GM21526 (cell line): ENCODE measurements around the gene GPR15LG.
"Not testable (repeated sequence)": the region's sequence is repeated elsewhere in the genome, so short reads cannot be mapped to it uniquely, and the experiment has no call there.

ENCODE experiments used
- ATAC-seq: cut with Tn5 transposase; IDR thresholded peaks from one replicate; pipeline ENCODE4 v1.9.1; 2021; ENCODE audit warnings: moderate library complexity; ENCODE audit not compliant: unreplicated experiment, low FRiP score

GPR15LG gene

DNA sequence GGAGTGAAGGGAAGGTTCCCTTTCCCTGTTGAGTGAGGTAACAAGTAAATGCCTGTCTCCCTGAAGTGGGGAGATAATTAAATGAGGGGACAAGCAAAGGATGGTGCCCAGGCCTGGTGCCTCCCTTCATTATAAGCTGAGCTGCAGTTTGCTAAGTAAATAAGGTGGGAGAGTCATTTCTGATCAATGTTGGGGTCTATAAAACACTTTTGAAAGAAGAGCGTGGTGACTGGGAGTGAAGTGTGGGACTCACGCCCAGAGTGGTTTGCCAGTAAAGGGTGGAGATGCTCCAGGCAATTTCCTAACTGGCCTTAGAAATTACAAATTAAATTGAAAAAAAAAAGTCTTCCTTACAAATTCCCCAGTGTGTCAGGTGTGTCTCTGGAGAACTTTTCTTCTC is 9.6 kb upstream of the GPR15LG start:
- no peak for ATAC-seq

DNA sequence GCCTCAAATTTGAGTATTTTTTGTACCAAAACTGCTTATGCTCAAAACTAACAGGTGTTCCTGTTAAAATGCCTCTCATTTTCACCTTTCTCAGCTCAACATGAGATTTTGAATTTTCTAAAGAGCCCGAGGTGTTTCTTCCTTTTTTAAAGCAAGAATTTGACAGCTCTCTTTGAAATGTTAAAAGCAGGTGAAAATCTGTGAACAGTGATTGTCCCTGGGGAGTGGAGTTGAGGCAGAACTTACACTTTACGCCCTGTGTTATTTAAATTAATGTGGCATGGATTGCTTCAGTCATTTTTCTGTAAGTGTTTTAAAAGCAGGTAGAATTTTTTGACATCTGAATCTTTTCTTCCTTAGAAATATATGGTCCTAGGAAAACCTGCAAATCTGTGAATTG is 9.2 kb upstream of the GPR15LG start:
- no peak for ATAC-seq

DNA sequence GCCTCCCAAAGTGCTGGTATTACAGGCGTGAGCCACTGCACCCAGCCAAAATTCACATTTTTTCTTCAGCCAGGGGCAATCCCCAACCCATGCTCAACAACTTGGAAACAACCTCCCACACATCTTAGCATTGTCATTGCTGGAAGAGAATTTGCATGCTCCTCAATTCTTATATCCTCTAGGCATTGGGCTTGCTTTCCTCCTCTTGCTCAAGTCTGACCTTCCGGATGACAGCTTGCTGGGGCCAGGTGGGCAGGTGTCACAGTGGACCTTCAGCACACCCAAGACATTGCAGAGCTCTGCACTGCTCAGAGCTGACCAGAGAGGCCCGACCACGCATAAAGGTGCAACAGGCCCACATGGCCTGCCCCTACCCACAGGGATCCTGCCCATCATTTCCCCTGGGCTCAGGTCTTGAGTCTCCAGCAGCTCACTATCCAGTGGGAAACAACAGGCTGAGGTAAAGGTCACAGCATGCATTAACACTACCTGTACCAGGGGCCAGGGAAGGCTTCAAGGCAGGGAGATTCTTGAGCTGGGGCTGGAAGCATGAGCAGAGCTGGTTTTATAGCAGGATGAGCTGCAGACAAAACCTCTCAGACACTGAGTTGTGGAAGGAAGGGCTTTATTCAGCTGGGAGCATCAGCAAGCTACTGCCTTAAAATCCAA is 6.8 kb upstream of the GPR15LG start:
- no peak for ATAC-seq

DNA sequence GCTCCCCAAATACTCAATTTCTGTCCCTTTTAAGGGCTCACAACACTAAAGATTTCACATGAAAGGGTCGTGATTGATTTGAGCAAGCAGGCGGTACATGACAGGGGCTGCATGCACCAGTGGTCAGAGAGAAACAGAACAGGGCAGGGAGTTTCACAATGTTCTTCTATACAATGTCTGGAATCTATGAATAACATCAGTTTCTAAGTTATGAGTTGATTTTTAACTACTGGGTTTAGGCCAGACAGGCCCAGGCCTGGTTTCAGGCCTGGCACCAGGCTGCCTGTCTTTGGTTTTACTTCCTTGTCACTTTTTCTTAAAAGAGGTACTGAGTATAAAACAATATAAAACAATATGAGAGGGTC is 6.3 kb upstream of the GPR15LG start:
- not testable (repeated sequence) for ATAC-seq

DNA sequence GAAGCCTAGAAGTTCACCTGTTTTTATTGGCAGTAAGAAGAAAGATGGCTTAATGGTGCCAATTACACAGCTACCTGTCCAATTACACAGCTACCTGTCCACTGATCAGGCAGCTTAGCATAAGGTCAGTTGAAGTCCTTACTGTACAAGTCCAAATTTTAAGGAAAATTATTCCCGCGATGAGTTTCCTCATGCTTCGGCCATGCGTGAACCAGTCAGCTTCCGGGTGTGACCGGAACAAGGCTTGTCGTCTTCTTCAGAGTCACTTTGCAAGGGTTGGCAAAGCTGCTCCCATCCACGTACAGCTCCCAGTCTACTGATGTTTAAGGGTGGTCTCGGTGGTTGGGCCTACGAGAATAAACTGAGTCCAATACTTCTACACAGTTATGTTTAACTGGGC is 5.2 kb upstream of the GPR15LG start:
- ATAC-seq = not testable (repeated sequence)

DNA sequence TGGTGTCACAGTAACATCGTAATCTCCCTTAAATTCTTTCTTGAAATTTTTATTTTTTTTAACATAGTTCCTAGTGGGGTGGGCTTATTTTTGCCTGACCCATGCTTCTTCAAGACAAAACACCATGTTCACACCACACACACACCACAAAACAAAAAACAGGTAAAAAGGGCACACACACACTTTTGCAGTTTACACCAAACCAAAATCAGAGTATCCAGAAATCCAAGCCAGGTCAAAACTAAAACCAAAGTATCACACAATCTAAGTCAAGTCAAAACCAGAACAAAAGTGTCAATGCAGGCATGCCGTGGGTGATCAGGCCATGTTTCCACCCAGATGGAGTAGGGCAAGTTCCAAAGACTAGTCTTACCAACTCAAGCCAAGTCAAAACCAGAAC is 2.4 kb upstream of the GPR15LG start:
- ATAC-seq = not testable (repeated sequence)

DNA sequence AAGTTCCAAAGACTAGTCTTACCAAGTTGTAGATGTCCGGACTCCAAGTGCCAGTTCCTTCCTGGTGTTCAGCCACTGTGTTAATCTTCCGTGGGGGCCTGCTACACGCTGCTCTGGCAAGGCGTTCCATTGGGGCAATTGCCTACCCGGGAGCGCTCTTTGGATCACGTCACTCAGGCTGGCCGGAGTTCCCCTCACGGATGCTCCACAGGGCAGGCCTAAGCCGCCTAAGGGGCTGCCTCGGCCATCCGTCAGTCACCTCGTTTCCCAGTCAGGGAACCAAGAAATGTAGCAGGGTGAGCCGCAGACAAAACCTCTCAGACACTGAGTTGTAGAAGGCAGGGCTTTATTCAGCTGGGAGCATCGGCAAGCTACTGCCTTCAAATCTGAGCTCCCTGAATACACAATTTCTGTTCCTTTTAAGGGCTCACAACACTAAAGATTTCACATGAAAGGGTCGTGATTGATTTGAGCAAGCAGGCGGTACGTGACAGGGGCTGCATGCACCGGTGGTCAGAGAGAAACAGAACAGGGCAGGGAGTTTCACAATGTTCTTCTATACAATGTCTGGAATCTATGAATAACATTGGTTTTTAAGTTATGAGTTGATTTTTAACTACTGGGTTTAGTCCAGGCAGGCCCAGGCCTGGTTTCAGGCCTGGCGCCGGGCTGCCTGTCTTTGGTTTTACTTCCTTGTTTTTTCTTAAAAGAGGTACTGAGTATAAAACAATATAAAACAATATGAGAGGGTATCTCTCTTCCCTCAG is 1.7 kb upstream of the GPR15LG start:
- ATAC-seq = peak; percentile 26

DNA sequence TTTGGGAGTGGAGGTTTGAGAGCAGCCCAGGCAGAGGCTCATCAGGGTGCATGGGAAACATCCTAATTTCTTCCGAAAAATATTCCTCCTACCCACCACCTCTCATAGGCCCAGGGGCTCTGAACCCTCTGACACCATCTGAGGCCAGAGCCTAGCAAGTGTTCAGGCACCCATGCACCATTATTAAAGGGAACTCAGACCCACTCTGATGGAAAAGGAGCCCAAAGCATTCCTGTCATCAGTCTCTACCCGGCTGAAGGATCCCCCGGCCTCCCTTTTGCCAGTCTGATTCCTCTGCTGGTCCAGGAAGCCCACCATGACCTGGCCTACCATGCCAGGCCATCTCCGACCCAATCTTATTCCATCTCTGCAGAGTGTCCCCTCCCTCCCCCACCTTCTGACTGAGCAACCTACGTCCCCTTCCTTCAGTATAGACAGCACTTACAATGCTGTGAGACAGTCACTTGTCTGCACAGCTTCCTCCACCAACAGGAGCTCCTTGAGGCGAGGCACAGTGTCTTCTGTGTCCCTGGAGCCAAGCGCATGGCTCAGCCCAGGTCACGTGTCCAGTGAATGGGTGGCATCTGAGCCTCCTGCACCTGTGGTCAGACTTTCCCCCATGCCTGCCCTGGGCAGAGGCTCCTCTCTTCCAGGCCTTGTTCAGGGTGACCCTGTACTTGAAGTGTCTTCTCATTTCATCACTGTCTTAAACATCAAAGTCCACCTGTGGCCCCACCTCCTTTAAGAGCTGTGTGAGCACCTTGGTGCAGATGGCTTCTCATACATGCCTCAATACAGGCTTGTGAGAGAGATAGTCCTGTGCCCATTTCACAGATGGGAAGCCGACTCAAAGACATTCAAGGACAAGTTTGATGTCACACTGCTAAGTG is 889 bp upstream of the GPR15LG start:
- peak; percentile 54 for ATAC-seq

DNA sequence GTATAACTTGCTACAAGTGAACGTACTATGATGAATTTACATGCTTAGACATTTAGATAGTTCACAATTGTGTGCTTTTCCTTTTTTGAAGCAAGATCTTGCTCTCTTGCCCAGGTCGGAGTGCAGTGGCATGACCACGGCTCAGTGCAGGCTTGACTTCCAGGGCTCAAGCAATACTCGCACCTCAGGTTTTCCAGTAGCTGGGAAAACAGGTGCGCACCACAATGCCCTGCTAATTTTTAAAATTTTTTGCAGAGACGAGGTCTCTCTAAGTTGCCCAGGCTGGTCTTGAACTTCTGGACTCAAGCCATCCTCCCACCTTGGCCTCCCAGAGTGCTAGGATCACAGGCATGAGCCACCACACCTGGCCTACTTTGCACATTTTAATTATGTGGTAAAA is 1.8 kb downstream of the GPR15LG start:
- no peak for ATAC-seq

DNA sequence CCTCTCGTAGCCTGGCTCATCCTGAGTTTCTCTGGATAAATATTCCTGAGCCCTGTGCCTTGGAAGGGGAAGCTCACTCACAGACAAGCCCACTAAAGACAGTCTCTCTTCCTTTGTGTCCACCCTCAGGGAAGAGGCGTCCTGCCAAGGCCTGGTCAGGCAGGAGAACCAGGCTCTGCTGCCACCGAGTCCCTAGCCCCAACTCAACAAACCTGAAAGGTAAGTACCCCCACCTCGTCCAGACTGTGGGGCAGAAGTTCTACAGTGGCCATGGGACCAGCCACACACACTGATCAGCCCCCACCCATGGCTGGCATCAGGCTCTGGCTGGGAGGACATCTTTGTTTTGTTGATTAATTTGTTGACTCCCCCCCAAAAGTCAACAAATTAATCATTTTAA is 2.8 kb downstream of the GPR15LG start:
- no peak for ATAC-seq

DNA sequence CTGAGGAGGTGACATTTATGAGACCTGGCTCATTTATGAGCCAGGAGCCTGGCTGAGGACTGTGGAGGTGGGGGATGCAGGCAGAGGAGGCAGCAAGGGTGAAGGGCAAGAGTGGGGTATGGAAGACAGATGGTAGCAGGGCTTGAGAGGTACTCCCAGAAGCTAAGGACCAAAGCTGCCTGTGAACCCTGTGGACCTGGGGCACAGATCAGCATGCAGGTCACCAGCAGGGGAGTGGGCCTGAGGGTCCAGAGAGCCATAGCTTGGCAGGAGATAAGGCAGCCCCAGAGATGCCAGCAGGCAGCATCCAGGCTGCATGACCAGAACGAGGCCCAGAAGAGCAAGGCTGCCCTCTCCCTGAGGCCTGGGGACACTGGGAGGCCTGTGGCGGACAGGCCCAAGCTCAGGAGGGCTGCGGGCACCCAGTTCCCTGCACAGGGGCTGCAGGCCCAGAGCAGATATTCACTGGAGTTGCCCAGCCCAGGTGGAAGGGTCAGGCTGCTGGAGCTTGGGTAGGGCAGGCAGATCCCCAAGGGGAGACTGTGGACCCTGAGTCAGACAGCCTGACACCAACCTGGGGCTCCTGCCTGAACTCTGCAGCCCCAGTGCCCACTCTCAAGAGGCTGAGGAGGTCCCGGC is 3.4 kb downstream of the GPR15LG start:
- no peak for ATAC-seq

DNA sequence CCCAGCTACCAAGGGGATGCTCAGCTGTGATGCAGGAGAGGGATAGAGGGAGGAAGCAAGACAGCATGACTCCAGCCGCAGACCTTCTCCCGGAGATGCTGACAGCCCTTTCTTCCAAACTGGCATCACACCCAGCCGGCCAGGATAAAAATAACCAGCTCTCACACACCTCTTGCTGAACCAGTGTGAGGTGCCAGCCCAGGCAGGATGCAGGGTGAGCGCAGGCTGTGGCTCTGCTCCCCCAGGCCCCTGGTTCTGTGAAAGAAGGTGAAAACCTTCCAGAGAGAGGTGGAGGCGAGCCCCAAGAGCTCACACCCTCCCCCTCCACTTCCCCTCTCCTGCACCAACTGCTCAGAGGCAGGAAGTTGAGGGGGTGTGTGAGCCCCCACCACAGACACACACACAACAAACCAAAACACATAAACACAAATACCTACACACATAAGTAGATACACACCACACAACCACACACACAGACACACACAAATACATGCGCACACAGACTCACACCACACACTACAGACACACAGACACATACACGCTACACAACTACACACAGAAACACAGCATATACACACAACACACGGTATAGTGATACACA is 4.0 kb downstream of the GPR15LG start:
- ATAC-seq = peak; percentile 42

DNA sequence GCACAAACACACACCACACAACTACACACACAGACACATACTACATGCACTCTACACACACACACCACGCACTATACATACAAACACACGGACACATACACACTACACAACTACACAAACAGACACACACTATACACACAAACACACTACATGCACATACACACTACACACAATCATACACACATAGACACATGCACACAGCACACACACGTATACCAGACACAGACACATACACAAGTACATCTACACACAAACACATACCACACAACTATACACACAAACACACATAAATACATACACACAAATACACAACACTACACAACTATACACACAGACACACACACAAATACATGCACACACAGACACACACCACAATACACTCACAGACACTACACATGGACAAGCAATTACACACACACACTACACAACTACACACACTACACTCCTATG is 4.6 kb downstream of the GPR15LG start:
- no peak for ATAC-seq

DNA sequence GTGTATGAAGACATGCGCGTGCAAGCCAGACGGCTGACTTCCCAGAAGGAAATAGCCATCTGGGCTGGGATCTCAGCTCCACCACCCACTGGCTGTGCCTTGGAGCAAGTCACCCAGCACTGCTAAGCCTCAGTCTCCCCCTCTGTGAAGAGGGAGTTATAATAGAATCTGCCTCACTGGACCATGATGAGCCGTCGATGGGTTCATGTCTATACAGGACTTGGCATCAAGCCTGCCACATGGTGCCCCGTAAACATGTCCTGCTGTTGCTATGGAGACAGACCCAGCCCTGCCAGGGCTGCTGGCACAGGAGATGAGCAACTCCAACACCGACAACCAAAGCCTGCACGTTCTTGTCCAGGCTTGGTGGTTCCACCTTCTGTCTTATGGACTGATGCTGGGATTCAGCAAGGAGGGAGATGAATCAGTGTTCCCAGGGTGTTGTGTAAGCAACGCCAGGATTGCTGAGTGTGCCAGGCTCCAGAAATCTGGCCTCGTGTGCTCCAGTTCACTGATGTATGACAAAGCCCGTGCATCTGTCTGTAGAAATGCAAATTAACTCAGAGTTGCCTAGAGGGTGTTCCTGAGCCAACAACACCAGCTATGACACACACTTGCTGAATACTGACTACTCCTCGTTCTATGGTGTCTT is 5.6 kb downstream of the GPR15LG start:
- peak; percentile 93 for ATAC-seq

DNA sequence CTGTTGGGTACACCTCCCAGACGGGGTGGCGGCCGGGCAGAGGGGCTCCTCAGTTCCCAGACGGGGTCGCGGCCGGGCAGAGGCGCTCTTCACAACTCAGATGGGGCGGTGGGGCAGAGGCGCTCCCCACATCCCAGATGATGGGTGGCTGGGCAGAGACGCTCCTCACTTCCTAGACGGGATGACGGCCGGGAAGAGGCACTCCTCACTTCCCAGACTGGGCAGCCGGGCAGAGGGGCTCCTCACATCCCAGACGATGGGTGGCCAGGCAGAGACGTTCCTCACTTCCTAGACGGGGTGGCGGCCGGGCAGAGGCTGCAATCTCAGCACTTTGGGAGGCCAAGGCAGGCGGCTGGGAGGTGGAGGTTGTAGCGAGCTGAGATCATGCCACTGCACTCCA is 6.8 kb downstream of the GPR15LG start:
- ATAC-seq = not testable (repeated sequence)

DNA sequence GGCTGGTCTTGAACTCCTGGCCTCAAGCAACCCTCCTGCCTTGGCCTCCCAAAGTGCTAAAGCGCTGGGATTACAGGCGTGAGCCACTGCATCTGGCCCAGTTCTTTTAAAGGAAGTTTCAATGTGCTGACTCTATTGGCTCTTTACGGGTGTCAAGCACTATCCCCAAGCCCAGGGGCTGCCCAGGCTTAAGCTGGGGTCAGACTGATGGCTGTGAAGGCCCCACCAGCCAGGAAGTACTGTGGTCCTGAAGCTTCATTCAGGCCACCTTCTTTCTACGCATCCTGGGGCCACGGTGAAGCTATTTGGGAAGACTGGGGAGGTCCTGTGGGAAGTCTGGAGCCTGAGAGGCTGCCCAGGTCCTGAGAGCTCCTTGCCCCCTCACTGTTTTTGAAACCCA is 8.0 kb downstream of the GPR15LG start:
- no peak for ATAC-seq

DNA sequence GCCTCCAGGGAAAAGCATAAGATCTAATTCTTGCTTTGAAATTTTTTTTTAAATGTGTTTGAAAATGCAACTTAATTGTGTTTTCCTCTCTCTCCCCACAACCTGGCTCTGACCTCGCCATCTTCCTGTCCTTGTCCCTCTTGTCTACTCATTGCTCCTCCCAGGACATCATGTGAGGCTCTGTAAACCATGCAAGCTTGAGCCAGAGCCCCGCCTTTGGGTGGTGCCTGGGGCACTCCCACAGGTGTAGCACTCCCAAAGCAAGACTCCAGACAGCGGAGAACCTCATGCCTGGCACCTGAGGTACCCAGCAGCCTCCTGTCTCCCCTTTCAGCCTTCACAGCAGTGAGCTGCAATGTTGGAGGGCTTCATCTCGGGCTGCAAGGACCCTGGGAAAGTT is 10.9 kb downstream of the GPR15LG start:
- ATAC-seq = no peak

DNA sequence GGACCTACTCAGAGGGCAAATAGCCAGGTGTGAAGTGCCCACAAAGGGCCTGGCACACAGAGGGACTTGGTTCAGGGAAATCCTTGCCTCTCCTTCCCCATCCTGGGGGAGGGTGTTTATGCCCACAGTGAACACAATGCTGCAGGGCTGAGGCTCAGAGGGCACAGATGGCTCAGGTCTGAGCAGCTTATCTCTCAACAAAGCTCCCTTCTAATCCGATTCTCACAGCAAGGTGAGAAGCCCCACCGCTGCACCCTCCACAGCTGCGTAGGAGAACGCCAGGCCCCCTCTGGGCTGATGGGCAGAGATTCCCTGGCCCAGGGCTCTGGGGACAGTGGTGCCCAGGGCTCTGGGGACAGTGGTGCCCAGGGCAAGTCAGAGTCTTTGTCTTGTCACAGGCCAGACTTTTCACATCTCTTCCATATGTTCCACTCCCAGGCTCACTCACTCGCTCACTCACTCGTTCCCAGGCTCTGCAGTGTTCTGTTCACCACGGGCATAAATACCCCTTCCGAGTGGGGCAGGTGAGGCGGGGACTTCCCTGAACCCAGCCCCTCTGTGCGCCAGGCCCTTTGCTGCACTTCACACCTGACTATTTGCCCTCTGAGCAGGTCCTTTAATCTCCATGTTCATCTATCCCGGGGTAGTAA is 12.1 kb downstream of the GPR15LG start:
- ATAC-seq = no peak

DNA sequence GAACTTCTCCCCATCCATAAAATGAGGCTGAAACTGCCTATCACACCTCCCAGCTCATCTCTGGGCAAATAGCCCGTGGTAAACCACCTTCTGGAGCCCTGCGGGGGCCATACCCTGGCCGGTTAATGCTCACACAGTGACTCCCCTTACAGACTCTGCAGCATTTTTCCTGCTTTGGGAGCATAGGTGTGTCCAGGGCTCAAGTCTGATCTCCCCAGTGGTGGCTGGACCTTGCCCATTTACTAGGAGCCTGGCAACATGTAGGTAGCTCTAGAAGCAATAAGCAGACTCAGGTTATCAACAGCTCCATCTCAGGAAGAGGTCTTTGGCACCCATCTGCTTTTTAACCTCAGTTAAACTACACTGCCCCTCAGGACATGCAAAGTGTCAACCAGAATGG is 15.2 kb downstream of the GPR15LG start:
- ATAC-seq = no peak
